CD4-positive, CD25-positive, alpha-beta regulatory T cell (primary cell): ENCODE results near the gene ZFAND3. TPM values are rescaled to one million over a fixed set of nuclear protein-coding genes. Genes with fewer than 3 reads are reported as not detected.

Source experiments
- ATAC-seq, 2 donors: fragments of 150-1000 bp; cut with Tn5 transposase; one replicate each; pipeline ENCODE4 v1.10.0; 2021; ENCODE audit warnings: low read depth in 2 of 2, moderate number of reproducible peaks in 2 of 2, moderate library complexity in 1 of 2
- DNase-seq, 3 donors: peaks; one replicate each; pipeline versions ENCODE4 v3.0.0 to v3.0.0-alpha.2; 2012 to 2022; ENCODE audit warnings: mixed read lengths in 1 of 3
- H3K27ac ChIP-seq: one replicate; pipeline ENCODE4 v1.7.0; 2013; ENCODE audit warnings: mild to moderate bottlenecking, low read length; ENCODE audit not compliant: insufficient read depth, poor library complexity, severe bottlenecking
- H3K27me3 ChIP-seq: one replicate; pipeline ENCODE4 v1.7.0; 2013; ENCODE audit warnings: low read length; ENCODE audit not compliant: control insufficient read depth, insufficient read depth
- H3K36me3 ChIP-seq: one replicate; pipeline ENCODE4 v1.7.0; 2013; ENCODE audit warnings: mild to moderate bottlenecking, low read length, moderate library complexity; ENCODE audit not compliant: control insufficient read depth, insufficient read depth
- H3K4me1 ChIP-seq: 2 replicates; pipeline ENCODE4 v1.7.0; 2013; ENCODE audit warnings: mild to moderate bottlenecking, low read length; ENCODE audit not compliant: insufficient read depth, control insufficient read depth, poor library complexity, severe bottlenecking
- H3K4me3 ChIP-seq: one replicate; pipeline ENCODE4 v1.7.0; 2013; ENCODE audit warnings: low read depth, mild to moderate bottlenecking, low read length, moderate library complexity
- H3K9me3 ChIP-seq, 2 experiments: 1 replicate in 1 of 2; 2 replicates in 1 of 2; pipeline ENCODE4 v1.7.0; 2013; ENCODE audit warnings: low read length in 2 of 2, mild to moderate bottlenecking in 1 of 2, moderate library complexity in 1 of 2; ENCODE audit not compliant: control insufficient read depth in 2 of 2
- H3K27ac Mint-ChIP-seq, 3 donors: one replicate each; pipeline ENCODE4 v1.8.0; 2020 to 2022; ENCODE audit warnings: mild to moderate bottlenecking in 3 of 3, mixed read lengths in 3 of 3, moderate library complexity in 2 of 3
- H3K27me3 Mint-ChIP-seq: one replicate; pipeline ENCODE4 v1.8.0; 2022; ENCODE audit warnings: mild to moderate bottlenecking, mixed read lengths
- H3K36me3 Mint-ChIP-seq: one replicate; pipeline ENCODE4 v1.8.0; 2020; ENCODE audit warnings: mixed read lengths
- H3K4me1 Mint-ChIP-seq, 4 donors: one replicate each; pipeline ENCODE4 v1.8.0; 2020 to 2022; ENCODE audit warnings: mixed read lengths in 4 of 4, mild to moderate bottlenecking in 1 of 4
- H3K4me3 Mint-ChIP-seq, 4 donors: one replicate each; pipeline ENCODE4 v1.8.0; 2020 to 2022; ENCODE audit warnings: mild to moderate bottlenecking in 4 of 4, mixed read lengths in 4 of 4, moderate library complexity in 3 of 4
- H3K9me3 Mint-ChIP-seq, 7 donors: one replicate each; pipeline ENCODE4 v1.8.0; 2020 to 2022; ENCODE audit warnings: mixed read lengths in 7 of 7, mild to moderate bottlenecking in 3 of 7, moderate library complexity in 2 of 7
- polyA plus RNA-seq, 4 donors: library from polyadenylated mRNA; unstranded; fragments of 300-500 nt; fragmentation: Illumina TruSeq; gene quantifications; one replicate each; pipeline ENCODE4 v1.2.3, GENCODE V29; 2021
- total RNA-seq: library from RNA; stranded (reverse); gene quantifications from one replicate; pipeline ENCODE4 v1.2.3, GENCODE V29; 2022

ZFAND3 gene
- total and polyA plus RNA-seq, 5 donors from 2014 or later = 3.5 to 60.0 (median 5.1) TPM

DNA sequence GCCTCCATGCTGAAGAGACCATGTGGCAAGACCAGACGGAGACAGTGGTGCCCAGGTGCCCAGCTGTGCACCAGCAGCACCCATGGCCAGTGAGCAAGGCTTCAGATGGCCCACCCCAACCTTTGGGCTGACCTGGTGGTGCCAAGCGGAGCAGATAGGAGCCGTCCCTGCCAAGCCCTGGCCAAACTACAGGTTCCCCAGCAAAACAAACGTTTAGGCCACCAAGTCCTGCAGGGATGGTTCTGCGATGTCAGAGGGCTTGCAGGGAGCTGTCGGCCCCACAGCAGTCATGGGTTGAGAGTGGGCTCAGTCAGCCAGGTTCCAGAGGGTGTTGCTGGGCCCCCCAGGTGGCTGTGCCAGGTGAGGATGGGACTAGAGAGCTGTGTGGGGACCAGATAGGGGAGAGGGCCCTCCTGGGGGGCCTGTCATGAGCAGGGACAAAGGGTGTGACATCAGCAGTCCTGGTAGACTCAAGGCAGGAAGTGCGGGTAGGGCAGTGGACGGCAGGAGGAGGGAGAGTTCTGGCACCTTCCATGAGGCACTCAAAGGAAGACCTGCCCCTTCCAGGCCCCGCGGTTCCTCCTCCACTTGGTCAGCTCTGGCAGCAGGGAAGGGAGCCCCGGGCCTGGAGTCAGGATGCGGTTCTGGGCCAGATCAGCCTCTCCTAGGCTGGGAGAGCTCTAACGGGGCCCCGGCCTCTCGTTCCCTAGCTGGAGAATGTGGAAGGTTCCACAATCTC lies 342.4 kb downstream of the ZFAND3 start:
- ATAC-seq (no peak), DNase-seq (no peak)
- H3K27ac Mint-ChIP-seq = peak overlapping the region in 2 of 3 donors; percentile 36 to 76
- no peak overlapping the region for H3K27ac ChIP-seq
- no peaks in the 10 kb centered on the region for H3K27me3 ChIP-seq
- no peaks in the 10 kb centered on the region for H3K27me3 Mint-ChIP-seq
- H3K4me1 Mint-ChIP-seq = no peaks in the 10 kb centered on the region
- no peaks in the 10 kb centered on the region for H3K4me1 ChIP-seq
- H3K9me3 Mint-ChIP-seq = peaks cover 0 to 1% (median 0%) of the 10 kb centered on the region in 7 donors
- no peaks in the 10 kb centered on the region for H3K36me3 ChIP-seq
- H3K36me3 Mint-ChIP-seq = peaks cover 14% of the 10 kb centered on the region
- no peak overlapping the region for H3K4me3 Mint-ChIP-seq
- H3K9me3 ChIP-seq = no peaks in the 10 kb centered on the region
- no peak overlapping the region for H3K4me3 ChIP-seq

DNA sequence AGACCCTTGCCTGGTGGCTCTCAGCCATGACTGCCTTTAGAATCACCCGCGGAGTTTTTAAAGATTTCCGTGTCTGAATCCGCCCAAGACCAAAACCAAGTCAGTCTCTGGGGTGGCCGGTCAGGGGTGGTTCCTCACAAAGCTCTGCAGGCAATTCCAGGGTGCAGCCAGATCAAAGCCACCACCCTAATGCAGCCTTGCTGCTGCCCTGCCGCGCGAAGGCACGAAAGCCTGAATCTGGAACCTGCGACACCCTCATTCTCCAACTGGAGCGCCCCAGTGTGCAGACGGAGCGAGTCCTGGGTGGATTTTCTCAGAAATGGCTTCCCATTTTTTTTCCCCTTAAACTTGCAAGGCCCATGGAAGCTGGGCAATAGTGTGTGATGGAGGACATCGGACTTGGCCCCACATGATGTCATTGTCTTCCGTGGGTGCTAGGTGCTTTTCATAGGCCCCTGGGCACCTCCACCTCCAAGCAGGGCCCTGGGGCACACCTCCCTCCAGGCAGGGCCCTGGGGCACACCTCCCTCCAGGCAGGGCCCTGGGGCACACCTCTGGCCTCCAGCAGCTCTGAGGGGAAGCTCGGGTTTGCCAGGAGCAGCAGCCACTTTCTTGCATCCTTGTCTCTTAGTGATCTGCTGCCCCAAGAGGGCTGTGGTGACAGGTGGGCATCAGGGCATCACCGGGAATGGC lies 343.1 kb downstream of the ZFAND3 start:
- no peaks in the 10 kb centered on the region for H3K36me3 ChIP-seq
- no peaks in the 10 kb centered on the region for H3K27me3 ChIP-seq
- no peaks in the 10 kb centered on the region for H3K4me1 Mint-ChIP-seq
- peaks cover 0 to 1% (median 0%) of the 10 kb centered on the region in 7 donors for H3K9me3 Mint-ChIP-seq
- no peak overlapping the region for H3K27ac ChIP-seq
- H3K4me3 Mint-ChIP-seq = no peak overlapping the region
- H3K4me1 ChIP-seq = no peaks in the 10 kb centered on the region
- H3K27me3 Mint-ChIP-seq = no peaks in the 10 kb centered on the region
- DNase-seq = no peak
- no peak for ATAC-seq
- no peak overlapping the region for H3K4me3 ChIP-seq
- no peaks in the 10 kb centered on the region for H3K9me3 ChIP-seq
- H3K27ac Mint-ChIP-seq = no peak overlapping the region
- H3K36me3 Mint-ChIP-seq = peaks cover 14% of the 10 kb centered on the region

DNA sequence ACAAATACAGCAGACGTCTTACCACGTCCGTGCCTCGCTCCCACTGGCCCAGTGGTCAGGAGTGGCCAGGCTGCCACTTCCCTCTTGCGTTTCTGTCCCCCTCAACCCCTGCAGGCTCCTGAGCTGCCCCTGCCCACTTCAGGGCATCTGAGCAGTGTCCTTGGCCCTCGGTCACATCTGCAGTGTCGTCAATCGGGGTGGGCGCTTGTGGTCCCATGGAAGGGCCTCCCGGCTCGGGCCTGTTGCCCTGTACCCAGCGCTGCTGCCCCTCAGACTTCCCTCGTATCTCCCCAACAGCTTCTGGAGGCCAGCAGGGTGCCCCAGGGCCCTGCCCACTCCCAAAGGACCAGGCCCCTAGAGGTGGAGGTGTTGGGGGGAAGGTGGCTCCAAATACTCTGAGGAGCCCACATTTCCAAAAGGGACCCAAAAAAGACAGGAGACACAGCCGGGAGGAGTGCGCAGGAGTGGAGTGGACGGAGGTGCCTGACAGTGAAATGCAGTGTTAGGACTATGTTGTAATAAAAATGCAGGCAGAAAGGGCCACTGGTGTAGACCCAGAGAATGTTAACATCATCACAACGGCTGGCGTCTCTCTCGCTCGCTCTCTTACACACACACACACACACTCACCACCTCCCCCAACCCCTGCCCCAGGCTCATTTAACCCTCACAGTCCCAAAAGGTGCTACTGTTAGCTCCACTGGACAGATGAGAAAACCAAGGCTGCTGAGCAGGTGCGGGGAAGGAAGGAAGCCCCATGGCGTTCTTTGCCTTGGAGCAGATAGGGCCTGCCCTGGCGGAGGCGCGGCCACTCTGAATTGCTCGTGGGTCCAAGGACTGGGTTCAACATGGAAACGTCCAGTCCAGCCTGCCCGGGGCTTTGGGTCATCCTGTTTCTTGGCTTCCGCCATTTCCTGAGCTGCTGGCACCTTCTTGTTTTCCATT lies 343.9 kb downstream of the ZFAND3 start:
- Histone ChIP-seq H3K9me3 (no peaks in the 10 kb centered on the region), H3K27ac (no peak overlapping the region), H3K27me3 (no peaks in the 10 kb centered on the region), H3K36me3 (no peaks in the 10 kb centered on the region), H3K4me3 (no peak overlapping the region), H3K4me1 (no peaks in the 10 kb centered on the region)
- Mint-ChIP-seq H3K4me1 (no peaks in the 10 kb centered on the region), H3K36me3 (peaks cover 12% of the 10 kb centered on the region), H3K4me3 (no peak overlapping the region), H3K27me3 (no peaks in the 10 kb centered on the region), H3K27ac (peak overlapping the region in 1 of 3 donors; percentile 56), H3K9me3 (peaks cover 0 to 1% (median 0%) of the 10 kb centered on the region in 7 donors)
- ATAC-seq (no peak), DNase-seq (no peak)

DNA sequence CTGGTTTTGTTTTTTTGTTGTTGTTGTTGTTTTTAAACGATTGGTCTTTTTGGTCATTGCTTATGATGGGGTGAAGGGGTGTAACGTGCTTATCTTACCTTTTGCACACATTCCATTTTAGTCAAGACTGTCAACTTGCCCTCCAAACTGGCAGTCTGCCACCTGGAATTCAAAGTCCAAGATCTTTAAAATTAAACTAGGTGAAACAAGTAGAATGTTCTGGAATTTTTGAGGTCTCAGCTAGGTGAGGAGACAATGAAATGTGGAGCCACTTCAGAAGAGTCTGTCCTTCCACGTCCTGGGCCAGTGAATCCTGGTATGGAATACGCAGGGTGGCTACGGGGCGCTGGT lies 344.6 kb downstream of the ZFAND3 start:
- Histone ChIP-seq H3K27me3 (no peaks in the 10 kb centered on the region), H3K4me1 (no peaks in the 10 kb centered on the region), H3K36me3 (no peaks in the 10 kb centered on the region), H3K4me3 (no peak overlapping the region), H3K27ac (no peak overlapping the region), H3K9me3 (no peaks in the 10 kb centered on the region)
- Mint-ChIP-seq H3K36me3 (peaks cover 8% of the 10 kb centered on the region), H3K27ac (peak overlapping the region in 1 of 3 donors; percentile 56), H3K27me3 (no peaks in the 10 kb centered on the region), H3K4me1 (no peaks in the 10 kb centered on the region), H3K4me3 (no peak overlapping the region), H3K9me3 (peaks cover 0 to 1% (median 0%) of the 10 kb centered on the region in 7 donors)
- no peak for DNase-seq
- ATAC-seq = no peak

DNA sequence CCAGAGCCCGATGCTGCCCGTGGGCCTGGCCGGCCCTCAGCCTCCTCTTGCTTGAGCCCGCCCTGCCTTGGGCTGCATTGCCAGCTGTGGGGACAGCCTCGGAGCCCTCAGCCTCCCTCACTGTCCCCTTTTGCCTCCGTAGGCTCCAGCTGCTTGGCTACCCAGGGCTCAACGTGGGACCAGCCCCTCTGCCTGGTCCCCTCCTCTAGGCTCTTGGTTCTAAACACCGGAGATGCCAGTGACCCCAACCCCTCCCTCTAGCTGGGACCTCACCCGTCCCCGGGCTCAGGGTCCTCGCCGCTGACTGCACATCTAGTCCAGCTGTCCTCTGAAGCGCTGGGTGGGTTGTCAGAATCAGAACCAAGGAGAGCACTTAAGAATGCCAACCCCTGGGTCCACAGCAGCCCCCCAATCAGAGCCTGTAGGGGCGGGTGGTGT lies 345.2 kb downstream of the ZFAND3 start:
- no peak overlapping the region for H3K27ac Mint-ChIP-seq
- no peak for DNase-seq

DNA sequence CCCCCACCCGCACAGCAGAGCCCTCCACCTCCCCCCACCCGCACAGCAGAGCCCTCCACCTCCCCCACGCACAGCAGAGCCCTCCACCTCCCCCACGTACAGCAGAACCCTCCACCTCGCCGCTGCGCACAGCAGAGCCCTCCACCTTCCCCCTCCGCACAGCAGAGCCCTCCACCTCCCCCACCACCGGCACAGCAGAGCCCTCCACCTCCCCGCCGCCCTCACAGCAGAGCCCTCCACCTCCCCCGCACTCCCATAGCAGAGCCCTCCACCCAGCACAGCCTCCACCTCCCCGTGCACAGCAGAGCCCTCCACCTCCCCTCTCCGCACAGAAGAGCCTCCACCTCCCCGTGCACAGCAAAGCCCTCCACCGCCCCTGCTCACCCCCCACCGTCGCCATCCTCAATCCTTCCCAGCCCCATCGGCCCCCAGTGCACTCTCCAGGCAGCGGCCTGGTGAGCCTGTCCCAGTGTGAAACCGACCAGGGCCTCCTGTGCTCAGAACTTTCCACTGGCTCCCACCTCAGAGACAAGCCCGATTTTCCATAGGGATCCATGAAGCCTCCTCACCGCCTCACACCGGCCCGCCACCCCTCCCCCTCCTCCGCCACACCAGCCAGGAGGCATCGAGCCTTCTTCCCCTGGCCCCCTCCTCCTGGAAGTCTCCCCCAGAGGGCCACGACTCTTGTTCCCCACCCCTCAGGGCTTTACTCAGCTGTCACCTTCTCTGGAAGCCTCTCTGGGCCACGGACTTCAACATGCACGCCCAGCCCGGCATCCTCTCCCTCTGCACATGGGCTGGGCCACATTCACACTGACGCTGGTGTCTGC lies 347.1 kb downstream of the ZFAND3 start:
- Mint-ChIP-seq H3K4me3 (no peak overlapping the region), H3K36me3 (no peaks in the 10 kb centered on the region), H3K4me1 (no peaks in the 10 kb centered on the region), H3K9me3 (peaks cover 0 to 1% (median 0%) of the 10 kb centered on the region in 7 donors), H3K27me3 (no peaks in the 10 kb centered on the region), H3K27ac (peak overlapping the region in 1 of 3 donors; percentile 26)
- no peak overlapping the region for H3K4me3 ChIP-seq
- H3K27ac ChIP-seq = no peak overlapping the region
- no peaks in the 10 kb centered on the region for H3K4me1 ChIP-seq
- DNase-seq (no peak), ATAC-seq (no peak)
- no peaks in the 10 kb centered on the region for H3K27me3 ChIP-seq
- H3K9me3 ChIP-seq = no peaks in the 10 kb centered on the region
- H3K36me3 ChIP-seq = no peaks in the 10 kb centered on the region

More for the DNA sequence above, 345.2 kb downstream of the ZFAND3 start:
- H3K4me1 Mint-ChIP-seq = no peaks in the 10 kb centered on the region
- no peaks in the 10 kb centered on the region for H3K27me3 ChIP-seq
- no peaks in the 10 kb centered on the region for H3K9me3 ChIP-seq
- H3K36me3 ChIP-seq = no peaks in the 10 kb centered on the region
- ATAC-seq = no peak
- no peaks in the 10 kb centered on the region for H3K27me3 Mint-ChIP-seq
- peaks cover 6% of the 10 kb centered on the region for H3K36me3 Mint-ChIP-seq
- H3K4me1 ChIP-seq = no peaks in the 10 kb centered on the region
- no peak overlapping the region for H3K27ac ChIP-seq
- H3K4me3 Mint-ChIP-seq = no peak overlapping the region
- peaks cover 0 to 1% (median 0%) of the 10 kb centered on the region in 7 donors for H3K9me3 Mint-ChIP-seq
- no peak overlapping the region for H3K4me3 ChIP-seq

DNA sequence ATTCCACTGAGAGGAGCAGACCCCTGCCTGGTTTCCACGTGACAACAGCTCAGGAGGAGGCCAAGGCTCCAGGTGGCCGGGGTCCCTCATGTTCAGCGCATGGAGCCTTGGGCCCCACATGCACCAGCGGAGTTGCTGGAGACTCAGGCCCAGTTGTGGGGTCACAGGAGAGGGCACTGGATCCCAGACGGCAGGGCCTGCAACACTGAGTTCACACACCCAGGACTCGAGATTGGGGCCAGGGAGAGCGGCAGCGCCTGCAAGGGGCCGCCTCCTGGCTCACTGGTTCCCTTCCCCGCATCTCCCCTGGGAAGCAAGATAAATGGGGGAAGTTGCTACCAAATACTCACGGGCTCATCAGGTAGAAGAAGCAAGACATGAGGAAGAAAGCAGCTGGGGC lies 348.1 kb downstream of the ZFAND3 start:
- H3K36me3 Mint-ChIP-seq = no peaks in the 10 kb centered on the region

More for the DNA sequence above, 348.1 kb downstream of the ZFAND3 start:
- no peaks in the 10 kb centered on the region for H3K4me1 ChIP-seq
- no peak overlapping the region for H3K27ac ChIP-seq
- ATAC-seq (no peak), DNase-seq (no peak)
- H3K4me3 ChIP-seq = no peak overlapping the region
- Mint-ChIP-seq H3K9me3 (peaks cover 0 to 1% (median 0%) of the 10 kb centered on the region in 7 donors), H3K27ac (peak overlapping the region in 1 of 3 donors; percentile 38), H3K4me3 (no peak overlapping the region), H3K27me3 (no peaks in the 10 kb centered on the region), H3K4me1 (no peaks in the 10 kb centered on the region)
- H3K27me3 ChIP-seq = no peaks in the 10 kb centered on the region
- H3K36me3 ChIP-seq = no peaks in the 10 kb centered on the region
- no peaks in the 10 kb centered on the region for H3K9me3 ChIP-seq
